OCI-LY7 (cell line): ENCODE data around the gene LAPTM5.

Experiments
- EZH2phosphoT487 ChIP-seq: fragments of 200-600 bp; sonication (generic); IDR thresholded peaks from 2 replicates; pipeline ENCODE4 v1.6.1; 2018; ENCODE audit warnings: low read depth, borderline replicate concordance, mild to moderate bottlenecking, mixed run types, antibody characterized with exemption, low read length, moderate library complexity, mixed read lengths
- TF ChIP-seq, protein P1 (sequence below): fragments of 200-600 bp; sonication (generic); conservative IDR thresholded peaks from 2 replicates; pipeline ENCODE4 v1.5.1; 2014; ENCODE audit warnings: mild to moderate bottlenecking, antibody characterized with exemption, low read length, moderate library complexity, mixed read lengths

DNA sequence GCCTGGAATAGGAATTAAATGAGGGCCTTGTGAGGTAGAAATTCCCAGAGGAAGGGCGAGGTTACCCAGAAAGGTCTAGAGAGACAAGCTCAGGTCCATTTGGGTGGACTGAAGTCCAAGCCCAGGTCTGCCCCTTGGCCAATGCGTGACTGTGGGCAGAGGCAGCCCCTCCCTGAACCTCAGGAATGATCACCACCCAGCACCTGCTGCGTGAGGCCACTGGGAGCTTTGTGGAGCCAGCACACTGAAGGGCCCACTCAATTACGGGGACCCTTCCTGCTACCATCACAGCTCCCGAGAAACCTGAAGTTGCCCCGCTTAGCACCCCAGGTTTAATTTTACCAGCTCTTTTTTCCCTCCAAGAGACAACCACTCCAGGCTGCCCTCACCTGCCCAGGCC lies 27.7 kb downstream of the LAPTM5 start:
- TF ChIP-seq, protein P1, sequence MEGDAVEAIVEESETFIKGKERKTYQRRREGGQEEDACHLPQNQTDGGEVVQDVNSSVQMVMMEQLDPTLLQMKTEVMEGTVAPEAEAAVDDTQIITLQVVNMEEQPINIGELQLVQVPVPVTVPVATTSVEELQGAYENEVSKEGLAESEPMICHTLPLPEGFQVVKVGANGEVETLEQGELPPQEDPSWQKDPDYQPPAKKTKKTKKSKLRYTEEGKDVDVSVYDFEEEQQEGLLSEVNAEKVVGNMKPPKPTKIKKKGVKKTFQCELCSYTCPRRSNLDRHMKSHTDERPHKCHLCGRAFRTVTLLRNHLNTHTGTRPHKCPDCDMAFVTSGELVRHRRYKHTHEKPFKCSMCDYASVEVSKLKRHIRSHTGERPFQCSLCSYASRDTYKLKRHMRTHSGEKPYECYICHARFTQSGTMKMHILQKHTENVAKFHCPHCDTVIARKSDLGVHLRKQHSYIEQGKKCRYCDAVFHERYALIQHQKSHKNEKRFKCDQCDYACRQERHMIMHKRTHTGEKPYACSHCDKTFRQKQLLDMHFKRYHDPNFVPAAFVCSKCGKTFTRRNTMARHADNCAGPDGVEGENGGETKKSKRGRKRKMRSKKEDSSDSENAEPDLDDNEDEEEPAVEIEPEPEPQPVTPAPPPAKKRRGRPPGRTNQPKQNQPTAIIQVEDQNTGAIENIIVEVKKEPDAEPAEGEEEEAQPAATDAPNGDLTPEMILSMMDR = no peak
- no peak for TF ChIP-seq EZH2phosphoT487
